GM23338 (cell line): ENCODE results near the gene TXNDC2.

Experiments used
- EZH2 ChIP-seq: fragments of 200-600 bp; sonication (generic); IDR thresholded peaks from one replicate; pipeline ENCODE4 v1.8.0; 2017; ENCODE audit warnings: antibody characterized with exemption, mild to moderate bottlenecking, low read depth; ENCODE audit not compliant: unreplicated experiment
- EZH2phosphoT487 ChIP-seq: fragments of 200-600 bp; sonication (generic); IDR thresholded peaks from one replicate; pipeline ENCODE4 v1.8.1; 2018; ENCODE audit warnings: antibody characterized with exemption; ENCODE audit not compliant: unreplicated experiment
- NANOG ChIP-seq: IDR thresholded peaks from 2 replicates; pipeline ENCODE4 v1.6.1; 2016; ENCODE audit warnings: antibody characterized with exemption, borderline replicate concordance
- TF ChIP-seq, protein P1 (sequence below), 2 experiments: fragments of 200-600 bp in 1 of 2; sonication (generic) in 1 of 2; conservative IDR thresholded peaks; 2 replicates each; pipeline versions ENCODE4 v1.5.1 to v1.6.1; 2016 to 2017; ENCODE audit warnings: antibody characterized with exemption in 2 of 2, low read depth in 2 of 2, mild to moderate bottlenecking in 2 of 2, moderate library complexity in 1 of 2
- TF ChIP-seq, protein P2 (sequence below): IDR thresholded peaks from one replicate; pipeline ENCODE4 v1.6.1; 2018; ENCODE audit warnings: antibody characterized with exemption; ENCODE audit not compliant: unreplicated experiment

DNA sequence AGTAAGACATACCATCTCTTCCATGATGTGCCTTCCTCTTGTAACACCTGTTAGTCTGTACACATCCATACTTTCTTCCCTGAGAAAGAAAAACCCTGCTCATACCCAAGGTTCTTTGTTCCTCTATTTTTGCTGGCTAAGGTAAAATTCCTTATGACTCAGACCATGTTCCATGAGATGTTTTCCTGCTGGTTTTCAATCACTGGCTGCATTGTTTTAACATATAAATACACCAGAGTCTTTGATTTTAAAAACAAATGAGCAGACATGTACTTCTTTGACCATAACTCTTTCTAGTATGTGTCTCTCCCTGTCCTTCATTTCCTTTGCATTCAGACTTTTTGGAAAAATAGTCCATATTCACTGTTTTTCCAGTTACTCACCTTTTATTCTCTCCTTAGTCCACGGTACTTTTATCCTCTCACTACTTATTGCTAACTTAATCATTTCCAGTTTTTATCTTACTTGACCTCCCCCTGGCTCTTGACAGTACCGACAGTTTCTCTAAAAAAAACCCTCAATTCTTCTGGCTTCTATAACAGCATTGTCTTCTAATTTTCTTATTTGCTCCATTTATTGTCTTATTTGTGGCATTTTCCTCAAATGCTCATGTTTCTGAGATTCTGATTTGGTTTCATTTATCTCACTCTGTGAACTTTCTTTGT lies 32.4 kb downstream of the TXNDC2 start:
- TF ChIP-seq, protein P1, sequence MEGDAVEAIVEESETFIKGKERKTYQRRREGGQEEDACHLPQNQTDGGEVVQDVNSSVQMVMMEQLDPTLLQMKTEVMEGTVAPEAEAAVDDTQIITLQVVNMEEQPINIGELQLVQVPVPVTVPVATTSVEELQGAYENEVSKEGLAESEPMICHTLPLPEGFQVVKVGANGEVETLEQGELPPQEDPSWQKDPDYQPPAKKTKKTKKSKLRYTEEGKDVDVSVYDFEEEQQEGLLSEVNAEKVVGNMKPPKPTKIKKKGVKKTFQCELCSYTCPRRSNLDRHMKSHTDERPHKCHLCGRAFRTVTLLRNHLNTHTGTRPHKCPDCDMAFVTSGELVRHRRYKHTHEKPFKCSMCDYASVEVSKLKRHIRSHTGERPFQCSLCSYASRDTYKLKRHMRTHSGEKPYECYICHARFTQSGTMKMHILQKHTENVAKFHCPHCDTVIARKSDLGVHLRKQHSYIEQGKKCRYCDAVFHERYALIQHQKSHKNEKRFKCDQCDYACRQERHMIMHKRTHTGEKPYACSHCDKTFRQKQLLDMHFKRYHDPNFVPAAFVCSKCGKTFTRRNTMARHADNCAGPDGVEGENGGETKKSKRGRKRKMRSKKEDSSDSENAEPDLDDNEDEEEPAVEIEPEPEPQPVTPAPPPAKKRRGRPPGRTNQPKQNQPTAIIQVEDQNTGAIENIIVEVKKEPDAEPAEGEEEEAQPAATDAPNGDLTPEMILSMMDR (conservative IDR thresholded peaks at IDR 0.05; ENCODE audit: low read depth in 2 of 2) = no peak
- TF ChIP-seq NANOG (no peak), EZH2phosphoT487 (no peak), EZH2 (no peak)
- TF ChIP-seq, protein P2, sequence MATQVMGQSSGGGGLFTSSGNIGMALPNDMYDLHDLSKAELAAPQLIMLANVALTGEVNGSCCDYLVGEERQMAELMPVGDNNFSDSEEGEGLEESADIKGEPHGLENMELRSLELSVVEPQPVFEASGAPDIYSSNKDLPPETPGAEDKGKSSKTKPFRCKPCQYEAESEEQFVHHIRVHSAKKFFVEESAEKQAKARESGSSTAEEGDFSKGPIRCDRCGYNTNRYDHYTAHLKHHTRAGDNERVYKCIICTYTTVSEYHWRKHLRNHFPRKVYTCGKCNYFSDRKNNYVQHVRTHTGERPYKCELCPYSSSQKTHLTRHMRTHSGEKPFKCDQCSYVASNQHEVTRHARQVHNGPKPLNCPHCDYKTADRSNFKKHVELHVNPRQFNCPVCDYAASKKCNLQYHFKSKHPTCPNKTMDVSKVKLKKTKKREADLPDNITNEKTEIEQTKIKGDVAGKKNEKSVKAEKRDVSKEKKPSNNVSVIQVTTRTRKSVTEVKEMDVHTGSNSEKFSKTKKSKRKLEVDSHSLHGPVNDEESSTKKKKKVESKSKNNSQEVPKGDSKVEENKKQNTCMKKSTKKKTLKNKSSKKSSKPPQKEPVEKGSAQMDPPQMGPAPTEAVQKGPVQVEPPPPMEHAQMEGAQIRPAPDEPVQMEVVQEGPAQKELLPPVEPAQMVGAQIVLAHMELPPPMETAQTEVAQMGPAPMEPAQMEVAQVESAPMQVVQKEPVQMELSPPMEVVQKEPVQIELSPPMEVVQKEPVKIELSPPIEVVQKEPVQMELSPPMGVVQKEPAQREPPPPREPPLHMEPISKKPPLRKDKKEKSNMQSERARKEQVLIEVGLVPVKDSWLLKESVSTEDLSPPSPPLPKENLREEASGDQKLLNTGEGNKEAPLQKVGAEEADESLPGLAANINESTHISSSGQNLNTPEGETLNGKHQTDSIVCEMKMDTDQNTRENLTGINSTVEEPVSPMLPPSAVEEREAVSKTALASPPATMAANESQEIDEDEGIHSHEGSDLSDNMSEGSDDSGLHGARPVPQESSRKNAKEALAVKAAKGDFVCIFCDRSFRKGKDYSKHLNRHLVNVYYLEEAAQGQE = no peak
